ENCODE data around the gene WBP1. TPM values are rescaled to one million over a fixed set of nuclear protein-coding genes. Genes with fewer than 3 reads are reported as not detected.
"Not testable (repeated sequence)": the region's sequence is repeated elsewhere in the genome, so short reads cannot be mapped to it uniquely, and the experiment has no call there.

WBP1 gene
- total RNA-seq, 1 donor from 2014 or later = 42.4 TPM

DNA sequence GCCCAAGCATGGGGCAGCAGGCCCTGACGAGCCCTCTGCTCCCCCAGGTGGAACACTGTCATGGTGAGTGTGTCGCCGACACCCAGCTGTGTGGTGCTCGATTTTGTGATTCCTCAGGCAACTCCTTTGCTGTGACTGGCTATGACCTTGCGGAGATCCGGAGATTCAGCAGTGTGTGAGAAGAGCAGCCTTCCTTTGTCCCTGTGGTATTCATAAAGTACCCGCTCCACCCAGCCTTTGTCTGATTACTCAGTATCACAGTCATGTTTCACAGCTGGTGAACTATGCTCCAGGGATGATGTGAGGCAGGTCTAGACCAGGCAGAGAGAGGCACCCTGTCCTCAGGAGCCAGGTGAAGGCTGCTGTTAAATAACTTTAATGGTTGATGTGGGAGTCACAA lies 32.7 kb upstream of the WBP1 start:
- ATAC-seq (ENCODE audit: poor library complexity) (no peak), DNase-seq (no peak)
- intact Hi-C loops (cut with DNase I) = no loop called here

DNA sequence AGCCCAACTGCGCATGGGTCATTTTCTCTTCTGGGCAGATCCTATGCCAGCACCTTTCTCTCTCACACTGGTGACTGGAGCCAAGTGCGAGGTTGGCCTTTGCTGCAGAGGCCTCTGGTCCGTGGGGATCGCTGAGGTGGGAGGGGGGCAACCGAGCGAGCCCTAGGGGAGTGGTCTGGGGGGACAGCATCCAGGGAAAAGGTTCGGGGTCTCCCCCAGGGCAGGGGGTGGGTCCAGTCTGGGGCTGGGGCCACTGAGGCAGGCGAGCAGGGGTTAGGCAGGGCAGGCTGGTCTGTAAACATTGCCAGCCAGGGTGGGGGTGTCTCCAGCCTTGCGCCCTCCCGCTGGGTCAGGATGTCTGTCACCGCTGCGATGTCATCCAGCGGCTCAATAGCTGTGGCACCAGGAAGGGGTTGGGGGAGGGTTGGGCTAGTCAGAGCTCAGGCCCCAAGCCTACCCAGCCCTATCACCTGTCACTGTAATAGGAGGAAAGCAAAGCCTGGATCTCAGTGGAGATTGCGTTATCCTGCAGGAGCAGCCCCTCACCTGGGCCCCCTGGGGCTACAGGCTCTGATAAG lies 32.0 kb upstream of the WBP1 start:
- DNase-seq = no peak
- ATAC-seq (ENCODE audit: poor library complexity) = no peak
- intact Hi-C loops (cut with DNase I) = no loop called here

DNA sequence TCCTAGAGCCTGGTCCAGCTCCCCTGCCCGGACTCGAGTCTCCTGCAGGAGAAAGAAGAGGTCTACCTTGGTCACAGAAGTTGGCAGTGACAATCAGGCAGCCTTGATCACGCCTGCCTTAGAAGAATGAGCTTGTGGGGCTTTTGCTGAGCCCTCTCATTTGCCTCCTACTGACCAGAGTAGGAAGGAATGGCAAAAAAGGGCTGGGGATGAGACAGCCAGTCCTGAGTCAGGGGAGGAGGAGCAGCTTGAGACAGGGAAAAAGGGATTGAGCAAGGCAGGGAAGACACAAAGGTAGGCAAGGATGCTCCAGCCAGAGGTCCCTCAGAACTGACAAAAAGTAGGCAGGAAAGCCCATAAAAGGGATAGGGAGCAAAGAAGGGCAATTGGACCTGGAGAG lies 30.7 kb upstream of the WBP1 start:
- DNase-seq (no peak), ATAC-seq (ENCODE audit: poor library complexity) (no peak)
- intact Hi-C loops (cut with DNase I) = no loop called here

DNA sequence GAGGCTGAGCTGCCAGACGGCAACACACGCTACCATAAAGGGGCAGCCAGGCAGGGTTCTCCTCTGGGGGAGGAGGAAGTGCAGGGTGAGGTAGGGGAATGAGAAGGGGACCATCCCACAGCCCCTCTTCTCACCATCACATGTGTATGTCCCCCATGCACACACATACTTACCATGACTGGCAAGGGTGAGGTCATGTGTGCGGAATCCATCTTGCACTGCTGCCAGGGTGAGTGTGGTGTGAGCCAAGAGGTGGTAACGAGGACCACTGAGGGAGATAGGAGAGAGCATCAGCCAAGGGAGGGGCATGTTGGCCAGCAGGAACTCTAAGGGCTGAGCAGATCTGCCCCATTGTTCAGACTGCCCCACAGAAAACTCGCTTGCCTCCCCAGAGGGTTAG lies 29.6 kb upstream of the WBP1 start:
- DNase-seq (no peak), ATAC-seq (ENCODE audit: poor library complexity) (no peak)
- intact Hi-C loops (cut with DNase I) = no loop called here

DNA sequence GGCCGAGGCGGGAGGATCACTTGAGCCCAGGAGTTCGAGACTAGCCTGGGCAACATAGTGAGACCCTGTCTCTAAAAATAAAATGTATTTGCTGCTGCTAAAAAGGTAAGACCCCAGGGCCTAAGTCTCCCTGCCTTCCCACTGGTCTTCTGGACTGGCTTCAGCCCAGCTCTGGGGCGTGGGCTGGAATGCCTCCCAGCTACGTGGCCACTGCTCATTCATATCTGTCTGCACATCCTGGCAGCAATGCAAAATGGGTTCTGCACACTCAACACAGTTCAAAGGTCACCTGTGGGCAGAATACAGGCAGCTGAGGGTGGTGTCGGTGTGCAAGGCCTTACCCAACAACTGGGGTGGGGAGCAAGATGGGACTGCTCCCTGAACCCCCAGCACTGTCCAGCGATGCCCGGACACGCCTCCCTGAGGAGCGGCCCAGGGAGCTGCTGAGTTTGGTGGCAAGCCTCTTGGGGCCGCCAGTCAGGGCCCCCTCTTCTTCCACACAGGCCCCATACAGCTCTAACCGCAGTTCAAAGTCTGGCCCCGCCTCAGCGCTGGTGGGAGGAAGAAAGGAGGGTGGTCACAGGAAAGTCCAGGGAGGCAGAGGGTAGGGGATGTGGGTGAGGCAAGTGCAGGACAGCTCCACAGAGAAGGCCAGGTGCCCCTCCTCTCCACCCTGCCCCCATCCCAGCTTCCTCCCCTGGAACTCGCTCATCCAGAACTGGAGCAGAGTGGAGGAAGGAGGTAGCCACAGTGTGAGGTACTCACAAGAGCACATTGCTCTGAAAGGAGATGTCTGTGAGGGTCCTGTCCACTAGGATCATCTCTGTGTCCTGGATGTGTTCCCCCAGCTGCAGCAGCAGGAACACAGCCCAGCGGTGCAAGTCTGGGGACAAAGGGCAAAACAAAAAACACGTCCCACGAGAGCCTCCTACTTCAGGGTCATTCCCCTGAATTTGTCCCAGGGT lies 28.5 kb upstream of the WBP1 start:
- no peak for ATAC-seq (ENCODE audit: poor library complexity)
- DNase-seq = no peak
- intact Hi-C loops (cut with DNase I) = no loop called here

DNA sequence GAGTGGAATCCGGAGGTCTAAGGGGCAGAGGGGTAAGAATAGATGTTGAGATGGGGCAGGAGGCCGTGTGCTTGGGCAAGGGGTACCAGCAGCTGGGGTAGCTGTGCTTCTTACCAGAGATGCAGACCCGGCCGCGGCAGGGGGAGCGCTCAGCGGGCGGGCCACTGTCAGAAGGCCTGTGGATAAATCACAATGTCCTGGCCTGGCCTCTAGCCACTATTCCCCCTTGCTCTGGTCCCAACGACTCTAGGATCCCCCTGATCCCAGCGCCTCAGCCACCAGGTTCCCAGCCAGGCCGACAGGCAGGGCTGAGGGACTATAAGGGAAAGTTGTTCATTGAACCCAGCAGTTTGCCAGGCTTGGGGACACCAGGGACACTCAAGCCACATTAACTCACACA lies 27.7 kb upstream of the WBP1 start:
- DNase-seq (no peak), ATAC-seq (ENCODE audit: poor library complexity) (no peak)
- intact Hi-C loops (cut with DNase I) = no loop called here

DNA sequence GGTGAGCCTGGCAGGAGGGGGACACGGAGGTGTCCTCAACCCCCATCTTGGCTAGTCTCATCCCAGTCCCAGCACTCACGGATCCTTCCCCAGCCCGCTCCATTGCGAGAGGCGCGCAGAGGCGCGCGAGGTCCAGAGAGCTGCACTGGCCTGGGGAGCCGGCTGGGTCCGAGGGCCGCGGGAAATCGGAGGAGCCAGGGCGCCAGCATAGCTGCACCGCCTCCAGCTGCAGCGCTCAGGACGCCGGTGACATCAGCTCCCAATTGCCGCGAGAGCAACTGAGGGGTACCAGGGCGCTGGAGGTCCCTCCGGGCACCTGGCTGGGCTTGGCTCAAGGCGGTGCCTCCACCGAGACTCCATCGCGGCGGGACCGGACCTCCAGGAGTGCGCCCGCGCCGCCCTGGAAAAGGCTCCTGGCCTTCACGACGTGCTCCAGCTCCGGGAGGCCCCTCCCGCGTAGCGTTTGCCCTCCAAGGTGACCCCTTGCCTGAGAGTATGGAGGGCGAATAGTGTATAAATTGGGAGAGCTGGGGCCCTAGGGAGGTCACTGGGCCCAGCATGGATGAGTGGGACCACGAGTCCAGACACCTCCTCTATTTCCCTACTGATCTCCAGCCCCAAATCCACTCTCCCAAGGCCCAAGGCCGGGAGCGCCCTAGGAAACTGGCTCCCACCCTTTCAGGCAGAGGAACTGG lies 22.0 kb upstream of the WBP1 start:
- no peak for ATAC-seq (ENCODE audit: poor library complexity)
- intact Hi-C loops (cut with DNase I) = no loop called here
- DNase-seq = no peak

DNA sequence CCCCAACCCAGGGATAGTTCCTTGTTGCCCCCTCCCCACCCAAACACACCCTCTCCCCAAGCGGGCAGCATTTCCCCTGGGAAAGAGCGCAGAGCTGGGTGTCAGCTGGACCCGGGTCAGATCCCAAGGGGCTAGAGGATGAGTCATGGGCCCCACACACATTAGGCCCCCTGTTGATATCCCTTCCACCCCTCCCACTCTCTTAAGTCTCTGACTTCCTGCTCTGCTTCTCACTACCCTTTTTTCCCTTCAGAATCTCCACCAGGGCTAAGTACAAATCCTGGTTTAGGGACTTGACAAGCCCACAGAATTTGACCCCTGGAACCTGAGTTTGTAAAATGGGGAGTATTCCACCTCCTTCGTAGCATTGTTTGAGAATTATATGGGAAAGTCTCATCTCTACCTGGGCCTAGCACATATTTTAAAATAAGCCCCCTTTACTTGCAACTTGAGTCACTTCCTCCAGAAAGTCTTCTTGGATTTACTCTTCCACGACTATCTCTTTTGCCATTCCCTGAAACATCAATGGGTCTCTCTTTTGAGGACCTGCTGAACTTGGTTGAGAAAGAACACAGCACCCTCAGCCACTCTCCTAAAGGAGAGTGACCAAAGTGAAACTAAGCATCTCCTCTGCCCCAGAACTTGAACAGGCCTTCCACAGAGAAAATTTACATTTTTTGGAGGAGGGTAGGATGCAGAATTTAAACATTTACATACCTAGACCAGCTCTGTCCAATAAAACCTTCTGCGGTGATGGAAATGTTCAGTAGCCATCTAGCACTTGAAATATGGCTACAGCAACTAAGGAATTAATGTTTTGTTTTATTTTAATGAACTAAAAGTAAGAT lies 21.2 kb upstream of the WBP1 start:
- ATAC-seq (ENCODE audit: poor library complexity) (no peak), DNase-seq (no peak)
- intact Hi-C loops (cut with DNase I) = no loop called here

DNA sequence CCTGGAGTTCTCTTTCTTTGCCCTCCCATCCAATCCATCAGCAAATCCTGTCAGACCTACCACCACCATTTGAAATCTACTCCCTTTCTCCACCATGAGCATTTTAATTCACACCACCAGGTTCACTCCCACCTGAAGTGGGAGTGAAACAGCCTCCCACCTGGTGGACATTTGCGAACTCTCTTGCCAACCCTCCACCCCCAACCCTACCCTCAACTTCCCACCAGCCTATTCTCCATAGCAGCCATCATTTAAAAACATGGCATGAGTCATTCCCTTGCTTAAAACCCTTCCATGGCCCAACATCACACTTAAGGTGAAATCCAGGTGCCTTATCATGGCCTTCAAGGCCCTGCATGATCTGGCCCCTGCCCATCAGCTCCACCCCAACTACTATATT lies 20.0 kb upstream of the WBP1 start:
- intact Hi-C loops (cut with DNase I) = no loop called here
- no peak for DNase-seq
- no peak for ATAC-seq (ENCODE audit: poor library complexity)

DNA sequence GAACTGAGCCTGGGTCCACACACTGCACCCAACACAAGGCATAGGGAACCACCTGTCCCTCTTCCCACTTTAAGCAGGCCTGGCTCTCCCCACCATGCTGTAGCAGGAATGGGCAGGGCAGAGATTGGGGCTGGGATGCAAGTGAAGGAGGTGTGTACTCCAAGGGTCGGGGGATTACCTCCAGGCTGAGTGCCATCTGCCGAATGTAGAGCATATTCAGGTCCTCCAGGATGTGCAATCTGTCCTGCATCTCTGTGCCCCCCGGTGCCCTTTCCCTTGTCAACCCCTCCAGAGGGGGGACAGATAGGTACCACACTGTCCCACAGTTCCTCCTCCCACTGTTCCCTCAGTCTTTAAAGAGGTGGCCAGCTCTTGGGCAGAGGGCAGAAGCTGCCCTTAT lies 18.9 kb upstream of the WBP1 start:
- no peak for DNase-seq
- intact Hi-C loops (cut with DNase I) = no loop called here
- ATAC-seq (ENCODE audit: poor library complexity) = no peak

DNA sequence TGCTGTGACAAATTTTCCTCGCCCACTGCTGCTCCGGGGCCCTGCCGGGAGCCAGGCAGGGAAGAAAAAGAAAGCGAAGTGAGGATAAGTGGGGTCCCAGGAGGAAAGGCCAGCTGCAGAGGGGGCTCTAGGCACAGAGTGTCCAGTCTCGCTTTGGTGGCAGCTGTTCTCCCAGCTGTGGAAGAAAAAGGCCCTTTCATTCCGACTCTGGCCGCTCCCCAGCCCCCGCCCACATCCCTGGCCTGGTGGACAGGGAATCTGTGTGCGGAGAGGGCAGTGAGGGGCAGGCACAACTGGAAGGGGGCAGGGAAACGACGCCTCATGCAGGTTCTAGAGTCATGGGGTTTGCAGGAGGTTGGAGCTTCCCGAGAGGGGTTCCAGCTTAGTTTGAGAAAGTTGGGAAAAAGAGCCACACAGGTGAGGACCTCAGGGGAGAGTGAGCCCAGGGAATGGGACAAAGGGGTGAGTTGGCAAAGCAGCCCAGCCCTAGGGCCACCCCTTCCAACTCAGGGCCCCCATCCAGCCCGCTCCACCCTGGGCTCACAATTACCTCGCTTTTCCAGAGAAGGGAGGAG lies 18.3 kb upstream of the WBP1 start:
- intact Hi-C loops (cut with DNase I) = no loop called here
- DNase-seq (peak; percentile 90), ATAC-seq (ENCODE audit: poor library complexity) (peak; percentile 54)

DNA sequence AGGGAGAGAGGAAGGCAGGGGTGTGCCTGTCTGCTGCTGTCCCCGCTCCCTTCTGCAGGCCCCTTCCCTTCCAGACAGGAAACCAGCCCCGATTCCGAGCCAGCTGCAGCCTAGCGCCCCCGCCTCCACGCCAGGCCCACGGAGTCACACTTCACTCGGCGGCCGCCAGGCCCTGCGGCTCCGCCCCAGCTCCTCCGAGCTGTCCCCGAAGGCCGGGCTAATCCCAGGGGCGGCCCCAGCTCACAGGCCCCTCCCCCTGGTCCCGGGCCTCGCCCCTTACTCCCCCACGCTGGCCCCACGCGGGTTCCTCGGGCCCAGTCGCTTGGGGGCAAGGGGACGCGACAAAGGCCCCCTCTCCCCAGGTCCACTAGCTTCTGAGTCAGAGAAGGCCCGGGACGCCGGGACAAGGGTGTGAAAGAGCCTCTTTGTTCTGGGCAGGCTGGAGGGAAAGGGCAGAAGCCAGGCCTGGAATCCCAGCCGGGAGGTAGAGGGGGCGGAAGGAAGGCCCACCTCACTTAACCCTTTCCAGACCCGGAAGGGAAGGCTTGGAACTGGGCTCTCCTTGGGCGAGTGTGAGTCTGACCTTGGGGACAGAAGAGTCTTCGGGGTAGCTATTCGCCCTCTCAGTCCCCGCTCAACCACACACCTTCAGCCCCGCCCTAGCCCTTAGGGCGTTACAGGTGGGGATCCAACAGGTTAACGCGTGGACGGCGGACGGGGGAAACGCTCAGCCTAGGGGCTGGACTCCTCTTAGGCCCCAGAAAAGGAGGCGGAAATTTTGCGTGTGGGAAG lies 17.7 kb upstream of the WBP1 start:
- DNase-seq (peak; percentile 93), ATAC-seq (ENCODE audit: poor library complexity) (peak; percentile 94)
- intact Hi-C loops (cut with DNase I) = no loop called here

DNA sequence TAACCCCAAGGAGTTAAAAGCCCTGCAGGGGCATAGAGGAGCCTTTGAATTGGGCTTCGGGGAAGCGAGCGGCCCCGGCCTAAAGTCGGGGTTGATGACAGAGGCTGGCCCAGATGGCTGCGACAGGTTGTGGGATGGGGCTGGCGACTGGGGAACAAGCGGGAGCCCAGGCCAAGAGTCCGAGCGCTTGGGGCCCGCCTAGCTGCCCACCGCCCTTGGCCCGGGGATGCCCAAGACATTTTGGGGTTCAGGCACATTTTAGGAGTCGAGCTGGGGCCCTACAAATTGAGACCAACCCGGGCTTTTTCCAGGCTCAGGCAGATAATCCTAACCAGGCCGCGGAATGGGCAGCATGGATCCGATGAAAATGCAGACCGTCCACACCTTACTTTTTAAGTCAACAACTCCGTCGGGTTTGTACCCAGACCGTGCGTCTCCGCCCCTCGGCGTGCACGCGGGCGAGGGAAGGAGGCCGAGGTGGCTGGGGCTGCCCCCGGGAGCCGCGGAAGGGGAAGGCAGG lies 17.0 kb upstream of the WBP1 start:
- DNase-seq = no peak
- intact Hi-C loops (cut with DNase I) = no loop called here
- peak; percentile 4 for ATAC-seq (ENCODE audit: poor library complexity)

DNA sequence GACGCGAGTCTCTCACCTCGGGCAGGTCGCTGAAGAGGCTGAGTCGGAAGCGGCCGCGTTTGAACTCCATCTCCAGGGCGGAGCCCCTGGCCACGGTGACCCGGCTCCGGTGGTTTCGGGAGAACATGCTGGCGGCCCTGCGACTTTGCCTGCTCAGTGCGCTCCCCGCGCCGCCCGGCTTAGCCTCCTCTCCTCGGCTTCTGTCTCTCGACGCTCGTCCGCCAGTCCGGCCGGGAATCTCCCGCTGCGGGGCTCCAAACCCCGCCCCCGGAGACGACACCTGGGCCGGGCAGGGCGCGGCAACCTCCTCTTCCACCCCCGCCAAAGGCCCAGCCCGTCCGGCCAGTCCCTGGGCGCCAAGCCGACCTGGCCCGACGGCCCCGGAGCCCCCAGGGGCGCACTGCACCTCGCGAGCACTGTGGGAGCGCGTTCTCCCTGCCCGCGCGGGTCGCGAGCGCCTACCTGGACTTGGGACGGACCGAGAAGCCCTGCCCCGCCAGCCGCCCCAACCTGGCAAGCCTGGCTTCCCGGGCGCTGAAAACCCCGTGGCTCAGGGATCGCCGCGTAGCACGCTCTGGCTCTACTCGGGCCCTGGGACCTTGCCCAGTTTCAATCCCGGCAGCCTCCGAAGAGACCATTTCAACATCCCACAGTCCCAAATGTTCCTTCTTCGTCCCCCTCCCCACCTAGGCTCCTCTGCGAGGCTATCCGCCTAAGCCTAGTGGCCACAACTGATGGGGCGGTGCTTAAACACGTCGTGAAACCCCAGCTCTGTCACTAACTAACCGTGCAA lies 16.4 kb upstream of the WBP1 start, which contains the start of gene RTKN:
Gene RTKN, minus strand, starts transcription at position 248 of the 793 bp plus-strand sequence. Its CDS starts 121 bp downstream, at position 127.
- intact Hi-C loops (cut with DNase I) = no loop called here
- DNase-seq (peak; percentile 74), ATAC-seq (ENCODE audit: poor library complexity) (peak; percentile 32)

DNA sequence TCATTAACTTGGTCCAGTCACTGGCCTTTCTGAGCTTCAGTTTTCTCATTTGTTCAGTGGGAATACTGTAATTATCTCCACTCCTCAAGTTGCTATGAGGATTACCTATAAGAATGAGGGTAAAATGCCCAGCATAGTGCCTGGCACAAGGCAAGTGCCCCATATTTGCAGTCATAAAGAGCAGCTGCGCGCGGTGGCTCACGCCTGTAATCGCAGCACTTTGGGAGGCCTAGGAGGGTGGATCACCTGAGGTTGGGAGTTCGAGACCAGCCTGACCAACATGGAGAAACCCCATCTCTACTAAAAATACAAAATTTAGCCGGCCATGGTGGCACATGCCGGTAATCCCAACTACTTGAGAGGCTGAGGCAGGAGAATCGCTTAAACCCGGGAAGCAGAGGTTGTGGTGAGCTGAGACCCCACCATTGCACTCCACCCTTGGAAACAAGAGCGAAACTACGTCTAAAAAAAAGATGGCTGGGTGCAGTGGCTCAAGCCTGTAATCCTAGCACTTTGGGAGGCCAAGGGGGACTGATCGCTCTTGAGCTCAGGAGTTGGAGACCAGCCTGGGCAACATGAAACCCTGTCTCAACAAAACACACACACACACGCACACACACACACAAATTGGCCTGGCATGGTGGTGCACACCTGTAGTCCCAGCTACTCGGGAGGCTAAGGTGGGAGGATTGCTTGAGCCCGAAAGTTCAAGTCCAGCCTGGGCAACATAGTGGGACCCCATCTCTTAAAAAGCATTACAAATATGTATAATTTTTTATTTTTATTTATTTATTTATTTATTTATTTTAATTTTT lies 15.5 kb upstream of the WBP1 start:
- DNase-seq; intact Hi-C loops (cut with DNase I); ATAC-seq (ENCODE audit: poor library complexity): not testable (repeated sequence)
